KOPT-K1 (cell line): ENCODE measurements around the gene STARD5.

ENCODE experiments used
- H3K27ac ChIP-seq: fragments of 200-600 bp; sonication (generic); 2 replicates; pipeline ENCODE4 v1.5.1; 2016; ENCODE audit warnings: antibody characterized with exemption, mild to moderate bottlenecking, low read depth, low read length; ENCODE audit not compliant: poor library complexity, severe bottlenecking
- H3K36me3 ChIP-seq: fragments of 200-600 bp; sonication (generic); 2 replicates; pipeline ENCODE4 v1.5.1; 2017; ENCODE audit warnings: antibody characterized with exemption, mild to moderate bottlenecking, low read length, moderate library complexity; ENCODE audit not compliant: insufficient read depth
- H3K9me3 ChIP-seq: fragments of 200-600 bp; sonication (generic); 2 replicates; pipeline ENCODE4 v1.5.1; 2017; ENCODE audit warnings: antibody characterized with exemption, low read length, mild to moderate bottlenecking; ENCODE audit not compliant: insufficient read depth, poor library complexity, severe bottlenecking

STARD5 gene

DNA sequence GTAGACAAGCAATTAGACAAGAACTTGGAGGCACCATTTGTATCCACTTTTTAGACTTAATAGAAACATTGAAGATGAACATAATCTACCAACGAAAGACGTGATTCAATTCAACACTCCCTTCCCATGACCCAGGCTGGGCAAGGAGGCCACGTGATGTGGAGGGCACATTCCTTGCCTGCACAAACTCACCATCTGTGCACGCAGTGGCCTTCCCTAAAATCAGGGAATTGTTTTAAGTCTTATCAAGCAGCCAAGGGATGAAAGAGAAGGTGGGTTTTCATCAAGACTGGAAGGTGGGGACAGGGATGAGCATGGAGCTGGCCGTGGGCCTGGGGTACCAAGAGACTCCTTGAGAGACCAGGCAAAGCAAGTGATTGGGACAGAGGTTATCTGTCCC is 13.5 kb downstream of the STARD5 start:
- H3K9me3 ChIP-seq, result no peaks in the 10 kb centered on the region
- H3K27ac ChIP-seq, result no peak overlapping the region
- H3K36me3 ChIP-seq, result peaks cover 87% of the 10 kb centered on the region

DNA sequence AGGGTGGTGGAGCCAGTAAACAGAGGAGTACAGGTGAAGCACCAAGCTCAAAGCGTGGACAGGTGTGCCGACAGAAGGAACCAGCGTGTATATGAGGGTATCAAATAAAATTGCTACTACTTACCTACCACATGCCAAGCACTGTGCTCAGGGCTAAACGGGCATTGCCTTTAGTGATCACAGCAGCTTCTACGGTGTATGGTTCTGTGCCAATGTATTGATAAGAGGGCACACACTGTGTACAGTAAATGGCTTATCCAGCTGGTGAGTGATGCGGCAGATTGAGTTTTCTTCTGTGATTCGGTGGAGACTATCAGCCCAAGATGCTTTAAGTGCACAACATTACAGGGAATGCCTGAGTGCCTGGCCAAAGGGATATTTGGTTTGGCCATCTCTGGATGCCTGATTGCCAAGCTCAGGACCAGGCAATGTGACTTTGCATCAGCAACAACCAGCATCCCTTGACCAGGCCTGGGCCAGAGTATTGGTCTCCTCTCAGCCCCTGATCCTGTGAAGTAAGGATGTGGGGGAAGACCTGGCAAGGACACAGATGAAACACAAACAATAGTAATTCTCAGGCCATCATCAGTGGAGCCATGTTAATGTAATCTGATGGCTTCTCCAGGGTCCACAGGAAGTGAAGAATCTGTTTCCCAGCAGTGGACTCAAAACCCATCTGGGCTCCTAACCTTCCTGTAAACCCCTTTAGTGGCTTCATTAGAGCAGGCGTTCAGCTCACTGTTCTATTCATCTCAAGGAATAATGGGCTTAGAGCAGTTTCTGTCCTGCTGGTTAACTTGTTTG is 14.1 kb downstream of the STARD5 start:
- Histone ChIP-seq H3K27ac (no peak overlapping the region), H3K36me3 (peaks cover 87% of the 10 kb centered on the region), H3K9me3 (no peaks in the 10 kb centered on the region)

DNA sequence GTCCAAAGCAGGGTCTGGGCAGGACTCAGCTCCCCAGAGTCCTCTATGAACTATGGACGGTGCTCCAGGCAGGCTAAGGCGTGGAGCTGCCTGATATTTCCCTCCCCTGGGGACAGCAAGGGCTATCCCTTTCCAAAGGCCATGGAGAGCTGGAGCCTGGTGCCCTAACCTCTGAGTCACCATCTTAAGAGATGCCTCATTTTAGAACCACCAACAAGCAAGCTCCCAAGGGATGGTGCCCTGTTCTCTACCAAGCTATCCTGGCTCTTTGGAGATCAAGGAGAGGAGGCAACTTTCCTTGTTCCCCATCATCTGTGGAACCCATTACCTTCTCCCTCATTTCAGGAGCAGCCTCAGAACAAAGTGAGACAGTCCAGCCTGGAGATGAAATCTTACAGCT is 15.7 kb downstream of the STARD5 start:
- Histone ChIP-seq H3K9me3 (no peaks in the 10 kb centered on the region), H3K36me3 (peaks cover 98% of the 10 kb centered on the region), H3K27ac (no peak overlapping the region)

GRCh38 chr15:81304226-81304625 is 19.7 kb downstream of the STARD5 start:
- Histone ChIP-seq H3K36me3 (peaks cover 100% of the 10 kb centered on the region), H3K9me3 (no peaks in the 10 kb centered on the region), H3K27ac (no peak overlapping the region)

- Histone ChIP-seq H3K36me3 (peaks cover 98% of the 10 kb centered on the region), H3K27ac (no peak overlapping the region), H3K9me3 (no peaks in the 10 kb centered on the region)
Observed at GRCh38 chr15:81303244-81304225, 20.4 kb downstream of the STARD5 start.

DNA sequence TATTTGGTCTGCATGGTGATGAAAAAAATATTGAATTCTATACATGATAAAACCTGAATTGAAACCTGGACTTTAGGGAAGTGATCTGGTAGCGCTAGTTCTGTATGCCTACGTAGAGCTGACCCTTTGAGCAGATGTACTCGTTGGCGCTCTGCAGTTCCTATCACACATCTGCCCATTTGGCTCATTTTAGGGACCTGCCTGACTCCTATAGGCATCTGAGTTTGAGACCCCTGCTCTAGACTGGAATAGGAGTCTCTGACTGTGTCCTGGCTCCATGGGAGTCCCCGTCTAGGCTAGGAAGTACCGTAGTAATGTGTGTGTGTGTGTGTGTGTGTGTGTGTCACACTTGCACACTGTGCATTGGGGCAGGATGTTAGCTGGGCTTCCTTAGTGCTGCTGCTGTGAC is 21.2 kb downstream of the STARD5 start:
- H3K36me3 ChIP-seq, result peaks cover 89% of the 10 kb centered on the region
- no peaks in the 10 kb centered on the region for H3K9me3 ChIP-seq
- H3K27ac ChIP-seq, result no peak overlapping the region

DNA sequence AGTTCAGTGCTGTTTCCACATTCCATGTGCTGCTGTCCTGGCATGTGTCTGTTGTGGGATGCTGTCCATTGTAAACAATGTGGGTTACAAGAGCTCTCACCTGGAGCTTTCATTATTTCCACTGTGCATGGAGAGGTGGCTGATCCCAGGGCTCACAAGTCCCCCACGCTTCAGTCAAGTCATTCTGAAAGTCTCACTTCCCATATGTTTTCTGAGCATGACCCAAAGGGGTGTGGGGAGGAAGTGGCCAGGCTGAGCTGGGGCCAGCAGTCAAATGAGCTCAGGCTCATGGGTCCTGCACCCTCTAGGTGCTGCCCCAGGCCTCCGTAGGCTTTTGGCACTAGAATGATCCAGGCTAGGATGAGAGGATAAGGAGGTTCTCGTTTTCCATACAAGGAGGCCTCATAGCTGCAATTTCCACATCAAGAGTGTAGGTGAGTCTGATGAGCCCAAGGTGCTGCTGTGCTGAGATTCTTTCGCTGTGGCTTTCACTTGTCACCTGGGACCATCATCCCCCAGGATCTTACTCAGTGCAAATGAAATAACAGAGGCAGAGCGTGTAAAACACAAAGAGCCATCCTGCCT is 22.0 kb downstream of the STARD5 start:
- H3K27ac ChIP-seq, result no peak overlapping the region

GRCh38 chr15:81301385-81301784 is 22.6 kb downstream of the STARD5 start:
- no peaks in the 10 kb centered on the region for H3K9me3 ChIP-seq
- peaks cover 76% of the 10 kb centered on the region for H3K36me3 ChIP-seq
- H3K27ac ChIP-seq, result no peak overlapping the region

More for the DNA sequence above, 22.0 kb downstream of the STARD5 start:
- Histone ChIP-seq H3K9me3 (no peaks in the 10 kb centered on the region), H3K36me3 (peaks cover 81% of the 10 kb centered on the region)

DNA sequence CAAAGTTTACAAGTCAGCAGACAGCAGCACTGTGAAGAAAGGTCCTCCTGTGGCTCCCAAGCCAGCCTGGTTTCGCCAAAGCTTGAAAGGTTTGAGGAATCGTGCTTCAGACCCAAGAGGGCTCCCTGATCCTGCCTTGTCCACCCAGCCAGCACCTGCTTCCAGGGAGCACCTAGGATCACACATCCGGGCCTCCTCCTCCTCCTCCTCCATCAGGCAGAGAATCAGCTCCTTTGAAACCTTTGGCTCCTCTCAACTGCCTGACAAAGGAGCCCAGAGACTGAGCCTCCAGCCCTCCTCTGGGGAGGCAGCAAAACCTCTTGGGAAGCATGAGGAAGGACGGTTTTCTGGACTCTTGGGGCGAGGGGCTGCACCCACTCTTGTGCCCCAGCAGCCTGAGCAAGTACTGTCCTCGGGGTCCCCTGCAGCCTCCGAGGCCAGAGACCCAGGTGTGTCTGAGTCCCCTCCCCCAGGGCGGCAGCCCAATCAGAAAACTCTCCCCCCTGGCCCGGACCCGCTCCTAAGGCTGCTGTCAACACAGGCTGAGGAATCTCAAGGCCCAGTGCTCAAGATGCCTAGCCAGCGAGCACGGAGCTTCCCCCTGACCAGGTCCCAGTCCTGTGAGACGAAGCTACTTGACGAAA is 24.2 kb downstream of the STARD5 start:
- peak overlapping the region; percentile 98 for H3K27ac ChIP-seq
- peaks cover 60% of the 10 kb centered on the region for H3K36me3 ChIP-seq
- H3K9me3 ChIP-seq, result no peaks in the 10 kb centered on the region

DNA sequence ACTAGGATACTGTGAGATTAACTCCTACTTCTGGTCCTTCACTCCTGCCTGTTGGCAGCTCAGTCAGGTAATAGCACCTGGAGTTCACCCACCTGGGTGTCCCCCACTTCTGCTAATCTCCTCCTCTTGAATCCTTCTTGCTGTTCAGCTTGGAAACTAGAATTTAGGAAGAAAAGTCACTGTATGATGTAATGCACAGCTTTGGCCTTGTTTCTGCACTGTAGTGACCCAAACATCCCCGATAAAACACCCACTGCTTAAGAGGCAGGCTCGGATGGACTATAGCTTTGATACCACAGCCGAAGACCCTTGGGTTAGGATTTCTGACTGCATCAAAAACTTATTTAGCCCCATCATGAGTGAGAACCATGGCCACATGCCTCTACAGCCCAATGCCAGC is 24.8 kb downstream of the STARD5 start:
- peaks cover 54% of the 10 kb centered on the region for H3K36me3 ChIP-seq
- peak overlapping the region; percentile 98 for H3K27ac ChIP-seq
- H3K9me3 ChIP-seq, result no peaks in the 10 kb centered on the region

DNA sequence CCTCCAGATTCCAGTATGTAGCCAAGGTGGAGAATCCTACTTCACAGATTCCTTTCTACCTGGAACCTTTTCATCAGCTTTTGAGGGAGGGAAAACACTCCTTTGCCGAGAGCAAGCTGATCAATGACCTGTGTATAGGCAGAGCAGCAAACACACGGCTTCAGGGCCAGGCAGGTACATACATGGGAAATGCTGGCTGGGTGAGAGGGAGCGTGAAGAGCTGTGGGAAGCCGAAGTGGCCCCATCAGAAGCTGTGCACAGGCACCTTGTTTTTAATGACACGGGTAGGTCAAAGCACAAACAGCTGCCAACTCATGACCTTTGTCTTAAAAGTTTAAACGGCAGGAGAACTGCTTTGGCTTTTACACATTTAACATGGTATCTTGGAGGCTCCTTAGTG is 25.3 kb downstream of the STARD5 start:
- Histone ChIP-seq H3K27ac (peak overlapping the region; percentile 98), H3K9me3 (no peaks in the 10 kb centered on the region), H3K36me3 (peaks cover 48% of the 10 kb centered on the region)

- H3K36me3 ChIP-seq, result peaks cover 41% of the 10 kb centered on the region
- H3K27ac ChIP-seq, result peak overlapping the region; percentile 98
- no peaks in the 10 kb centered on the region for H3K9me3 ChIP-seq
Observed at GRCh38 chr15:81297603-81298575, 26.1 kb downstream of the STARD5 start.

DNA sequence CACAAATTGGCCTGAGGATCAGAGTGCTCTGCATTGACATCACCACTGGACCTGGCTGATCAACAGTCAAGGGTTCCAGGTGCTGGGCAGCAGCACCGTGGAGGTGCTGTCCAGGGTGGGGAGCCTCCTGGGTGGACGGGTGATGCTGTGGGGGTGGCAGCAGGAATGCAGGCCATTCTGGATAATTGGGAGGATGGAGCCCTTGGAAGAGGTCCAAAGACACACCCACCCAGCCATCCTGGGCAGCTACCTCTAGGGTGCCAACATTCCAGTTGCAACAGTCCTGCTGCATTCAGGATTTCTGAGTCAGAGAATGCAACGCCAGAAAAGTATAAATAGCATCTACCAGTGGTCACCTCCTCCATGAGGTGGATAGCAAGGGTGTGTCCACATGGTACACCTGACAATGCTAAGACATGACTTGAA is 26.8 kb downstream of the STARD5 start:
- H3K27ac ChIP-seq, result peak overlapping the region; percentile 98
- H3K36me3 ChIP-seq, result peaks cover 34% of the 10 kb centered on the region
- no peaks in the 10 kb centered on the region for H3K9me3 ChIP-seq

- H3K36me3 ChIP-seq, result peaks cover 29% of the 10 kb centered on the region
- H3K27ac ChIP-seq, result peak overlapping the region; percentile 98
- no peaks in the 10 kb centered on the region for H3K9me3 ChIP-seq
Observed at GRCh38 chr15:81296673-81297072, 27.3 kb downstream of the STARD5 start.
